ENCODE measurements around the gene SLC8B1. TPM values are rescaled to one million over a fixed set of nuclear protein-coding genes. Genes with fewer than 3 reads are reported as not detected.

The SLC8B1 gene
- polyA plus RNA-seq, 1 donor (not counting 4 experiments of a cell fraction or from before 2014, with no cell fraction given): 8.0 TPM

GRCh38 chr12:113285679-113286610, 49.0 kb downstream of the SLC8B1 start:
- H3K4me1 ChIP-seq (ENCODE audit: control insufficient read depth, extremely low read depth, insufficient read depth, low read length): no peaks in the 10 kb centered on the region
- no peak overlapping the region for H3K4me3 ChIP-seq (ENCODE audit: control insufficient read depth in 2 of 3, extremely low read depth in 1 of 3, insufficient read depth in 2 of 3, low read depth in 1 of 3, low read length in 3 of 3)
- H3K79me2 ChIP-seq (ENCODE audit: control insufficient read depth, insufficient read depth, low read length): no peaks in the 10 kb centered on the region
- H4K20me1 ChIP-seq (ENCODE audit: control insufficient read depth, extremely low read depth, insufficient read depth, low read length): no peaks in the 10 kb centered on the region
- no peak for FAIRE-seq
- no peaks in the 10 kb centered on the region for H3K27me3 ChIP-seq (ENCODE audit: control insufficient read depth, extremely low read depth, insufficient read depth, low read length)
- H3K36me3 ChIP-seq (ENCODE audit: control insufficient read depth in 2 of 2, extremely low read depth in 1 of 2, insufficient read depth in 2 of 2, low read length in 2 of 2): peaks cover 0 to 16% of the 10 kb centered on the region in 2 experiments
- no peaks in the 10 kb centered on the region for H3K9me3 ChIP-seq (ENCODE audit: control insufficient read depth, low read depth, low read length)
- dilution Hi-C loops (cut with MboI; ENCODE audit: extremely low pct_ligation_motif_present, low sequenced_read_pairs): no loop called here
- DNase-seq (ENCODE audit: low read depth, low spot score): no peak
- no peak overlapping the region for H2AFZ ChIP-seq (ENCODE audit: control insufficient read depth, low read length)
- H3K9ac ChIP-seq (ENCODE audit: control insufficient read depth, extremely low read depth, insufficient read depth, low read length): no peak overlapping the region
- no peak overlapping the region for H3K27ac ChIP-seq (ENCODE audit: control insufficient read depth, insufficient read depth, low read length)
- no peak overlapping the region for H3K4me2 ChIP-seq (ENCODE audit: control insufficient read depth, extremely low read depth, insufficient read depth, low read depth, low read length)
- TF ChIP-seq EZH2 (IDR thresholded peaks at IDR 0.05; ENCODE audit: low read length): no peak
- no peak for TF ChIP-seq CTCF (optimal IDR thresholded peaks at IDR 0.05 in 1 of 3, IDR thresholded peaks at IDR 0.05 in 1 of 3, conservative IDR thresholded peaks at IDR 0.05 in 1 of 3; ENCODE audit: extremely low read depth in 1 of 3, insufficient read depth in 2 of 3, low read length in 3 of 3)
- H3K9me1 ChIP-seq (ENCODE audit: control insufficient read depth, extremely low read depth, insufficient read depth, low read length): no peaks in the 10 kb centered on the region

- H3K27me3 ChIP-seq (ENCODE audit: control insufficient read depth, extremely low read depth, insufficient read depth, low read length): no peaks in the 10 kb centered on the region
- TF ChIP-seq EZH2 (IDR thresholded peaks at IDR 0.05; ENCODE audit: low read length): no peak
- no peak for TF ChIP-seq CTCF (optimal IDR thresholded peaks at IDR 0.05 in 1 of 3, IDR thresholded peaks at IDR 0.05 in 1 of 3, conservative IDR thresholded peaks at IDR 0.05 in 1 of 3; ENCODE audit: extremely low read depth in 1 of 3, insufficient read depth in 2 of 3, low read length in 3 of 3)
- dilution Hi-C loops (cut with MboI; ENCODE audit: extremely low pct_ligation_motif_present, low sequenced_read_pairs): no loop called here
Measured at GRCh38 chr12:113284751-113285150, 50.2 kb downstream of the SLC8B1 start.

More at GRCh38 chr12:113284751-113285150, 50.2 kb downstream of the SLC8B1 start:
- Histone ChIP-seq H2AFZ (ENCODE audit: control insufficient read depth, low read length) (no peak overlapping the region), H3K9me1 (ENCODE audit: control insufficient read depth, extremely low read depth, insufficient read depth, low read length) (no peaks in the 10 kb centered on the region), H3K27ac (ENCODE audit: control insufficient read depth, insufficient read depth, low read length) (no peak overlapping the region), H3K4me1 (ENCODE audit: control insufficient read depth, extremely low read depth, insufficient read depth, low read length) (no peaks in the 10 kb centered on the region), H3K36me3 (ENCODE audit: control insufficient read depth in 2 of 2, extremely low read depth in 1 of 2, insufficient read depth in 2 of 2, low read length in 2 of 2) (peaks cover 0 to 10% of the 10 kb centered on the region in 2 experiments), H3K9me3 (ENCODE audit: control insufficient read depth, low read depth, low read length) (no peaks in the 10 kb centered on the region), H3K4me3 (ENCODE audit: control insufficient read depth in 2 of 3, extremely low read depth in 1 of 3, insufficient read depth in 2 of 3, low read depth in 1 of 3, low read length in 3 of 3) (no peak overlapping the region), H4K20me1 (ENCODE audit: control insufficient read depth, extremely low read depth, insufficient read depth, low read length) (no peaks in the 10 kb centered on the region), H3K79me2 (ENCODE audit: control insufficient read depth, insufficient read depth, low read length) (no peaks in the 10 kb centered on the region), H3K9ac (ENCODE audit: control insufficient read depth, extremely low read depth, insufficient read depth, low read length) (no peak overlapping the region), H3K4me2 (ENCODE audit: control insufficient read depth, extremely low read depth, insufficient read depth, low read depth, low read length) (no peak overlapping the region)
- no peak for FAIRE-seq
- no peak for DNase-seq (ENCODE audit: low read depth, low spot score)

All from keratinocyte (primary cell).